Loucy (cell line): ENCODE results near the gene AP1B1.
"Not testable (repeated sequence)": the region's sequence is repeated elsewhere in the genome, so short reads cannot be mapped to it uniquely, and the experiment has no call there.

Experiments
- H2AFZ ChIP-seq: fragments of 200-600 bp; sonication (generic); 2 replicates; pipeline ENCODE4 v1.6.0; 2016; ENCODE audit warnings: antibody characterized with exemption, mild to moderate bottlenecking, low read length, moderate library complexity
- H3F3A ChIP-seq: fragments of 200-600 bp; 2 replicates; pipeline ENCODE4 v1.6.0; 2016; ENCODE audit warnings: antibody characterized with exemption, low read depth, mild to moderate bottlenecking
- H3K27me3 ChIP-seq: fragments of 200-600 bp; sonication (generic); 2 replicates; pipeline ENCODE4 v1.6.1; 2014; ENCODE audit warnings: low read length, mild to moderate bottlenecking; ENCODE audit not compliant: insufficient read depth, poor library complexity, severe bottlenecking
- H3K36me3 ChIP-seq: fragments of 200-600 bp; sonication (generic); 2 replicates; pipeline ENCODE4 v1.6.1; 2016; ENCODE audit warnings: low read length; ENCODE audit not compliant: insufficient read depth
- H3K4me1 ChIP-seq: fragments of 200-600 bp; sonication (generic); 2 replicates; pipeline ENCODE4 v1.5.1; 2014; ENCODE audit warnings: low read length, mild to moderate bottlenecking; ENCODE audit not compliant: insufficient read depth, poor library complexity, severe bottlenecking
- H3K4me2 ChIP-seq: fragments of 200-600 bp; sonication (generic); 2 replicates; pipeline ENCODE4 v1.6.0; 2014; ENCODE audit warnings: antibody characterized with exemption, low read length, low read depth, mild to moderate bottlenecking; ENCODE audit not compliant: poor library complexity, severe bottlenecking
- H3K4me3 ChIP-seq: fragments of 200-600 bp; sonication (generic); 2 replicates; pipeline ENCODE4 v1.5.1; 2014; ENCODE audit warnings: low read length, mild to moderate bottlenecking, mixed read lengths; ENCODE audit not compliant: poor library complexity, severe bottlenecking
- H3K79me2 ChIP-seq: fragments of 200-600 bp; sonication (generic); 2 replicates; pipeline ENCODE4 v1.6.1; 2014; ENCODE audit warnings: low read length; ENCODE audit not compliant: insufficient read depth
- H3K9ac ChIP-seq: fragments of 200-600 bp; sonication (generic); 2 replicates; pipeline ENCODE4 v1.6.0; 2014; ENCODE audit warnings: mild to moderate bottlenecking, low read depth, low read length, moderate library complexity; ENCODE audit not compliant: poor library complexity, severe bottlenecking
- H3K9me2 ChIP-seq: fragments of 200-600 bp; sonication (generic); replicated peaks from 2 replicates; pipeline ENCODE4 v1.6.1; 2016; ENCODE audit warnings: low read depth, low read length, mixed read lengths
- H3K9me3 ChIP-seq: fragments of 200-600 bp; sonication (generic); 2 replicates; pipeline ENCODE4 v1.6.1; 2014; ENCODE audit warnings: mild to moderate bottlenecking, antibody characterized with exemption, low read length, low read depth; ENCODE audit not compliant: insufficient read depth
- H4K20me1 ChIP-seq: fragments of 200-600 bp; sonication (generic); 2 replicates; pipeline ENCODE4 v1.6.0; 2014; ENCODE audit warnings: antibody characterized with exemption, low read length, mild to moderate bottlenecking; ENCODE audit not compliant: insufficient read depth, poor library complexity, severe bottlenecking
- CTCF ChIP-seq: fragments of 200-600 bp; sonication (generic); conservative IDR thresholded peaks from 2 replicates; pipeline ENCODE4 v1.5.1; 2014; ENCODE audit warnings: mild to moderate bottlenecking, antibody characterized with exemption, low read length
- EZH2phosphoT487 ChIP-seq: fragments of 200-600 bp; IDR thresholded peaks from 2 replicates; pipeline ENCODE4 v1.6.1; 2018; ENCODE audit warnings: antibody characterized with exemption, mild to moderate bottlenecking, moderate library complexity, borderline replicate concordance

The AP1B1 gene

GRCh38 chr22:29380032-29380781, 8.2 kb downstream of the AP1B1 start:
- no peaks in the 10 kb centered on the region for H3F3A ChIP-seq
- no peaks in the 10 kb centered on the region for H4K20me1 ChIP-seq
- H3K36me3 ChIP-seq = peaks cover 9% of the 10 kb centered on the region; the same call in 1 of the 2 replicates

GRCh38 chr22:29379258-29379657, 9.1 kb downstream of the AP1B1 start:
- Histone ChIP-seq H3K9me2 (no peaks in the 10 kb centered on the region), H4K20me1 (no peaks in the 10 kb centered on the region), H2AFZ (no peak overlapping the region), H3K4me1 (peaks cover 33% of the 10 kb centered on the region), H3K79me2 (peaks cover 54% of the 10 kb centered on the region; the same call in 1 of the 2 replicates), H3K27me3 (no peaks in the 10 kb centered on the region), H3K9ac (no peak overlapping the region), H3K4me2 (no peak overlapping the region), H3F3A (no peaks in the 10 kb centered on the region), H3K4me3 (no peak overlapping the region), H3K9me3 (no peaks in the 10 kb centered on the region), H3K36me3 (peaks cover 9% of the 10 kb centered on the region; the same call in 1 of the 2 replicates)
- no peak for TF ChIP-seq CTCF
- TF ChIP-seq EZH2phosphoT487 = no peak

More at GRCh38 chr22:29380032-29380781, 8.2 kb downstream of the AP1B1 start:
- peak overlapping the region; percentile 14 for H3K9ac ChIP-seq
- TF ChIP-seq EZH2phosphoT487 (no peak), CTCF (no peak)
- peaks cover 37% of the 10 kb centered on the region for H3K4me1 ChIP-seq
- H3K4me2 ChIP-seq = peak overlapping the region; percentile 24
- H3K9me3 ChIP-seq = no peaks in the 10 kb centered on the region
- H3K9me2 ChIP-seq = no peaks in the 10 kb centered on the region
- H2AFZ ChIP-seq = no peak overlapping the region
- H3K27me3 ChIP-seq = no peaks in the 10 kb centered on the region
- H3K79me2 ChIP-seq = peaks cover 54% of the 10 kb centered on the region; the same call in 1 of the 2 replicates
- H3K4me3 ChIP-seq = no peak overlapping the region

- Histone ChIP-seq H3K79me2 (peaks cover 49% of the 10 kb centered on the region; the same call in 1 of the 2 replicates), H3K9me3 (no peaks in the 10 kb centered on the region), H2AFZ (no peak overlapping the region), H4K20me1 (no peaks in the 10 kb centered on the region), H3K4me1 (peaks cover 24% of the 10 kb centered on the region), H3F3A (no peaks in the 10 kb centered on the region), H3K36me3 (peaks cover 9% of the 10 kb centered on the region; the same call in 1 of the 2 replicates), H3K27me3 (no peaks in the 10 kb centered on the region), H3K9ac (no peak overlapping the region), H3K4me2 (no peak overlapping the region), H3K9me2 (no peaks in the 10 kb centered on the region), H3K4me3 (no peak overlapping the region)
- TF ChIP-seq CTCF (no peak), EZH2phosphoT487 (no peak)
These were observed 10.4 kb downstream of the AP1B1 start for GRCh38 chr22:29377979-29378378.

- H3K4me1 ChIP-seq = peaks cover 17% of the 10 kb centered on the region
- H3K4me3 ChIP-seq, H3K9ac ChIP-seq, H2AFZ ChIP-seq, H3K9me3 ChIP-seq, H4K20me1 ChIP-seq, H3F3A ChIP-seq, H3K4me2 ChIP-seq, H3K36me3 ChIP-seq, H3K9me2 ChIP-seq, H3K27me3 ChIP-seq: not testable (repeated sequence)
- peaks cover 45% of the 10 kb centered on the region; the same call in 1 of the 2 replicates for H3K79me2 ChIP-seq
These were observed 11.7 kb downstream of the AP1B1 start for GRCh38 chr22:29376705-29377104.
